Gastroesophageal sphincter (tissue), 3 donors: ENCODE measurements around the gene SGPL1.

Experiments used
- CTCF ChIP-seq, 4 experiments: fragments of 200-600 bp in 2 of 4; fragments of 450-650 bp in 2 of 4; sonication (generic) in 1 of 4; IDR thresholded peaks; one replicate each; pipeline ENCODE4 v1.5.1; 2017 to 2019; ENCODE audit warnings: antibody characterized with exemption in 4 of 4, mild to moderate bottlenecking in 2 of 4, moderate library complexity in 2 of 4
- EP300 ChIP-seq: sonication (generic); formaldehyde crosslinking; IDR thresholded peaks from one replicate; pipeline ENCODE4 v1.6.1; 2017; ENCODE audit warnings: antibody characterized with exemption, mild to moderate bottlenecking
- POLR2A ChIP-seq, 2 donors: fragments of 450-650 bp; IDR thresholded peaks; one replicate each; pipeline ENCODE4 v1.6.1; 2017; ENCODE audit warnings: antibody characterized with exemption in 2 of 2, mild to moderate bottlenecking in 2 of 2, moderate library complexity in 1 of 2
- POLR2AphosphoS5 ChIP-seq: sonication (generic); formaldehyde crosslinking; IDR thresholded peaks from one replicate; pipeline ENCODE4 v1.6.1; 2017; ENCODE audit warnings: antibody characterized with exemption

GRCh38 chr10:70785190-70785589 lies 30.6 kb upstream of the SGPL1 start, which contains the start of gene TBATA:
- no peak for TF ChIP-seq CTCF (IDR thresholded peaks at IDR 0.05)
- no peak for TF ChIP-seq POLR2A (IDR thresholded peaks at IDR 0.05)
- no peak for TF ChIP-seq POLR2AphosphoS5
- TF ChIP-seq EP300, result no peak
